Smooth muscle cell of the brain vasculature (primary cell): ENCODE measurements around the gene ZNF771.

ENCODE experiments used
- DNase-seq: peaks from one replicate; pipeline ENCODE4 v3.0.0-alpha.2; 2012; ENCODE audit warnings: low read depth, low spot score

The ZNF771 gene

DNA sequence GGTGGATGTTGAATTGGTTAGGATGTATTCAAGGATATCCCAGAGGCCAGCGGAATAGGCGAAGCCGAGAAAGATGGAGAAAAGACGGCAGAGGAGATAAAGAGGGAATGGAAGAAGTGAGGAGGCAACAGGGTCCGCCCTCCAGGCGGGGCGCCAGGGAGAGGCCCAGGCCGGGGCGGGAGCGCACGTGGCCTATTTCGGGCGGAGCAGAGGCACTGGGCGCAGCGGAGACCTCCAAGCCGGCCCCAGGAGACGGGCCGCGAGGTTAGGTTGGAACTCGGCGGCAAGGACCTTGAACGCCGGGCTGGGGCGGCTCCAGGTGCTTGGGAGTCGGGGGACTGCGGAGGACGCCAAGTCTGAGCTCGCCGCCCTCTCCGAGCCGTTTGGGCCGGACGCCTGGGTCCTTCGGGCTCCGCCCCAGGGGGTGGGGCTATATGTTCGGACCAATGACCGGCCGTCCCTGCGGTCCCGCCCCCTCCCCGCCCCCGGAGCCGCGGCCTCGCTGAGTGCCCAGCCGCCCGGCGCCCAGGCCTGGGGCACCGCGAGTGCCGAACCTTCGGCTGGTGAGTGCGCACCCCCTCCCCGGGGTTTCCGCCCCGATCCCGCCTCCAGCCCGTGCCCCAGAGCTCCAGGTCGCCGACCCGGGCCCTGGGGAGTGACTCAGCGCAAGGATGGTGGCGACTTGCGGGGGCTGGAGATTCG lies at the start of gene ZNF771:
TSS of gene ZNF771 (plus strand) at position 505 of the 702 bp plus-strand sequence. CDS start 448 bp downstream, outside the sequence.
- peak; percentile 63 for DNase-seq

DNA sequence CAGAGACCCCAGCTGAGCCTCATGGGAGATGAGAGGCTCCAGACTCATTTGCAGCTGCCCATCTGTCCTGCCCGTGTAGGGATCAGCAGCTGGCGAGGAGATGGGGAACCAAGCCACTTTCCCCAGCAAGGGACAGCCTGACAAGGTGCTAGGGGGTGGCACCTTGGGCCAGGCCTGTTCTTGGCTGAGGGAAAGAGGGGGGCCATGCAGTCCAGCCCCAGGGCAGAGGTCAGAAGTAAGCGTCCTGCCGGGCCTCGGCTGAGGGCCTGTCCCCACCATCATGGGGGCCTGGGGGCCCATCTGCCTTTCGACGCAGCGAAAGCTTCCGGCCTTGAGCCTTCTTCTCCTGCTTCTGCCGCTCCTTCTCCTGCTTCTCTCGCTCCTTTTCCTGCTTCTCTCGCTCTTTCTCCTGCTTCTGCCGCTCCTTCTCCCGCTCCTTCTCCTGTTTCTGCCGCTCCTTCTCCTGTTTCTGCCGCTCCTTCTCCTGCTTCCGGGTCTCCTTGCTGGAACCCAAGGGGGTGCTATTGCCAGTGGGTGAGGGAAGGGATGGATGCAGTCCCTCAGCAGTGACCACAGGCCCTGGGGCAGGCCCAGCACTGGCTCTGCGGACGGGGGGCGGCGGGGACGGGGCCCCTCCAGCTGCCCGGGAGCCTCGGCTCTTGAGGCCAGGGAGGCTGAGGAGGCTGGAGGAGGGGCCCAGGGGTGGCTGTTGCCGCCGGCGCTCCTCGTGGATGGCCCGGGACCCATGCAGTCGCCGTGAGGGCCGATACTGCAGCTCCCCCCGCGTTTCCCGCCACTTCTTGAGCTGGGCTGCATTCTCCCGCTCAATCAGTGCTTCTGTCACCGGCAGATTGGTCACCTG lies 49.5 kb upstream of the ZNF771 start:
- DNase-seq = no peak

DNA sequence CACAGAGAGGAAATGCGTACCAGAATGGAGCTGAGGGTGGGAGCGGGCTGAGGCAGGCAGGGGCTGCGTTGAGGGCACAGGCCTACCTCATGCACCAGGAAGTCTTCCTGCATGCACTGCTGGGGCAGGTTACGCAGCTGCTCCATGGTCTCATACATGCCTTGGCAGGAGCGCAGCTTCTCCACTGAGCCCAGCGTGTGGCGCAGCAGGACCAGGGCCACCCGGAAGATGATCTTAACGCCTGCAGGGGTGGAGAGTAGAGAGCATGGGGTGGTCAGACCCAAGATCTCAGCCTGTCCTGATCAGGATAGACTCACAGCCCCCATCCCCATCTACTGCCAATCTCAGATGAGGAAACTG lies 48.8 kb upstream of the ZNF771 start:
- no peak for DNase-seq

DNA sequence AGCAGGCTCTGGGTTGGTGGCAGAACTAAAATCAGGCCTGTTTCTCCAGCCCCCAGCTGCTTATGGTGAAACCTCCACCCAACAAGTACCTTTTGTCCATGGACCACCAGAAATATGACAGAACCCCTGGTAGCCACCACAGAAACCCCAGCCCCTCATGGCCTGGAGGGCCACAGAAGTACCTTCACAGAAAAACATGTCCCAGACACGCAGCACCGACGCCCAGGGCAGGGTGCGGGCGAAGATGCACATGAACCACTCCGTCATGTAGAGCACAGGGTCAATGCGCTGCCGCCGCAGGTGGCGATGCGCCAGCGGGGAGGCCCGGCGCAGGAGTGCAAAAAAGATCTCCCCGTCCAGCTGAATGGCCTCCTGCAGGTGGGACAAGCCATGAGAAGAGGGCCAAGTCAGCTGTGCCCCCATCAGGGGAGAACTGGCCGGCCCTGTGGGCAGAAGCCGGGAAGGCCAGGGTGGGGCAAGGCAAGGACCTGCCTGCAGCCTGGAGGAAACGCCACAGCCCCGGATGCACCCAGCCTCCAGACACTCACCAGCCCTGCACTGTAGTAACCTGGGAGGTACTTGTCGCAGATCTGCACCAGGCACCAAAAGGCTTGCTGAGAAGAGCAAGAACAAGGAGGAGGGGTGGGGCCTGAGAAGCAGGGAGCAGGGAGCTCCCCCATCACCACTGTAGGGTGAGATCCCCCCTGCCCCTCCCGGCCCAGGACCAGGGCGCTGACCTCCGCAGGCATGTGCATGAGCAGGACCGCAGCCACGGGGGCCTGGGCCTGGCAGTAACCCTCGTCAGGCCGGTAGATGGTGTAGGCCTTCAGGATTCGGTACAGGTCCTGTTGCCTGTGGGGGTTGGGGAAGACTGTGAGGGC lies 48.2 kb upstream of the ZNF771 start:
- no peak for DNase-seq

DNA sequence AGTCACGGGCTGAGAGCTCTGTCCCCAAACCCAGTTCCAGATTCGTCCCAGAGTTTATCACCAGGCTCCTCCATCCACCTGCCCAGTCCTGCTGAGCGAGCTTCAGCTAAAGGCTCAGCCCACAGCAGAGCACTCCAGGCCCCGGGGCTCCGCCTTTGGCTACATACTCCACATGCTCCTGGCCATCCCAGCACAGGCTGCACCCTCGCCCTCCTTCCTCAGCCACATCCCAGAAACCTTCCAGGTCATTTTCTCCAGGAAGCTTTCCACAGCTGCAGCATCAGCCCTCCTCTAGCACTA lies 47.6 kb upstream of the ZNF771 start:
- DNase-seq = no peak

DNA sequence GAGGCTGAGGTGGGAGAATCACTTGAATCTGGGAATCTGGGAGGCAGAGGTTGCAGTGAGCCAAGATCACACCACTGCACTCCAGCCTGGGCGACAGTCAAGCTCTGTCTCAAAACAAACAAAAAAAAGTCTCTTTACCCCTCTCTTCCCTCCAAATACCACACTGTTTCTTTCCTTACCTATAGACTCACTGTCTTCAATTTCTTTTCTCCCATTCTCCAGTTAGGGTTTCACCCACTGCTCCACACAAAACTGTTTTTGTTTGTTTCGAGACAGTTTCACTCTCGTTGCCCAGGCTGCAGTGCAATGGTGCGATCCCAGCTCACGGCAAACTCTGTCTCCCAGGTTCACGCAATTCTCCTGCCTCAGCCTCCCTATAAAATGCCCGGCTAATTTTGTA lies 46.2 kb upstream of the ZNF771 start:
- no peak for DNase-seq

DNA sequence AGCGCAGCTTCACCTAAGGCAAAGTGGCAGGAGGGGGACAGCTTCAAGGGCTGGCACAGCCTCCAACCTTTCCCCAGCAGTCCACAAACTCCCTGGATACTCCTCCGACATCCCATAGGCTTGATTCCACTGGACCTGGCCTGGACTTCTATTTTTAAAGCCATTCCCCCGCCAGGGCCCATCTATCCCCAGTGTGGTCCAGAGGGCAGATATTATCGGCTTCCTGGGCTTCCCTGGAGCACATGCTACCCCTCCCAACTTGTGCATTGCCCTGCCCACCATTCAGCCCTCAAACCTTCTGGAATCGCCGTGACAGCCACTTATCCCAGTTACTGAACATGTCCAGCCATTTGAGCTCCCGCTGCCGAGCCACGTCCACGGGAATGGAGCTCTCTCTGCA lies 42.2 kb upstream of the ZNF771 start:
- DNase-seq = no peak

DNA sequence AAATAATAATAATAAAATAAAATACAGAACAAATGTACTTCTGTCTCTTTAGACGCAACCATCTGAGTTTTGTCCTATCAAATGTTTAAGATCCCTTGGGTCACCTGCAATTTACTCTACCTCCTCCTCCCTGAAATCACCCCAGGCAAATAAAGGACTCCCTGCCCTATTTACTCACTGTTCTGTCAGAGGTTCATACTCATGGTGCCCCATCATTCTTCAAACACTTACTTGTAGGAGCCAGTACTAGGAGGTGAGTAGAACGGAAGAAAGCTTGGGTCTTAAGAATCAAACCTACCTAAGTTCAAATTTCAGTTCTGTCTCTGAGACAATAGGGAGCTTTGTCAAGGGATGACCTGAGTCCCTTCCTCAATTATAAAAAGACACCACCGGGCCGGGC lies 40.9 kb upstream of the ZNF771 start:
- DNase-seq = no peak

DNA sequence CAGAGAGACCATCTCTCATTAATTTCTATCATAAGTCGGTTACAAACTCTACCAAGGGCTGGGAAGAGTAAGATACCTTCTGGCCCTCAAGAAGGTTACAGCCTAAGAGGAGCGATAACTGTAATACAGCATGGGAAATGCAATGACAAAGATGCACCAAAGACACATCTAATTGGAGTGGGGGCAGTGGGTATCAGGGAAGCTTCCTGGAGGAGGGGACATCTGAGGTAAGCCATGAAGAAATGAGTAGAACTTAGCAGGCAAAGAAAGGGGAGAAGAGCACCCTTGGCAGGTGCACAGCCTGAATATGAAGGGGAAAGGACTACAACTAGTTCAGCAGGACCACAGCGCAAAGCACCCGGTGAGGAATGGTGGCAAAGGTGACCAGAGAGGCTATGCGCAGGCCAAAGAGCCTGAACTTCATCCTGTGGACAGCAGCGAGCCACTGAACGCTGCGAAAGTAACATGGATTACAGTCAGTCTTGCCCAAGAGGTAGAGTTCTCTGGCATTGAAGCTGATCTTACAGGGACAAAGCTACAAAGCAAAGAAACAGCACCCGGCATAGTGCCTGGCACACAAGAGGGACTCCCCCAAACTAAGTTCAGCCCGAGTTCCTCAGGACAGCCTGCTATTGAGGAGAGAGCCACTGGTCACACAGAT lies 39.9 kb upstream of the ZNF771 start:
- DNase-seq = no peak

DNA sequence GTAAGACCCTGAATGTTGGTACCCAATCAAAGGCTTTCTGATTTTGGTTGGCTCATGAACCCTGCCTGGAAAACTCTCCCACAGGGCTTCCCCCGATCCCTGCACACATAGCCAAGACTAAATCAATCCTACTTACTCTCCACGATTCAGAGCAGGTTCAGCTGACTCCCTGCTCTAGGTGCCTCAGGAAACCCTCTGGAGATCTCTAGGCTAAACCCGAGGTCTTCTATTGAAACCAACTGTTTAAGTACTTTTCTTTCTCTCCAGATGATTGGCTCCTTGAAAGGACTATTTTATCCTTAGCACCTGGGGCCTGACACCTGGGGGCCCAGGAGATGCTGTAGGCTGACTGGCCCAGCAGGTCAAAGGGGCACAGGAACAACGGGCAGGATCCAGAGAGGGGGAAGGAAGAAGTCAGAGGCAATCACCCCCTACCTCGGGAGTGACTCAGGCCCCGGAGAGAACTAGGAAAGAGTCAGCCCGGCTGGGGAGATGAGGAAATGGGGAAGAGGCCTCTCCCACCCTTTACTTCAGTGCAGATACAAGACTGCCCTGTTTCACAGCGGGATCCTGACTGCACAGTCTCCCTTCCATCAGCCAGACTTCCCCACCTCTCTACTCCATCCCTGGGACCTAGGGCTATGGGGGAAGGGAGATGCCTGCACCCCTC lies 39.1 kb upstream of the ZNF771 start:
- DNase-seq = no peak

DNA sequence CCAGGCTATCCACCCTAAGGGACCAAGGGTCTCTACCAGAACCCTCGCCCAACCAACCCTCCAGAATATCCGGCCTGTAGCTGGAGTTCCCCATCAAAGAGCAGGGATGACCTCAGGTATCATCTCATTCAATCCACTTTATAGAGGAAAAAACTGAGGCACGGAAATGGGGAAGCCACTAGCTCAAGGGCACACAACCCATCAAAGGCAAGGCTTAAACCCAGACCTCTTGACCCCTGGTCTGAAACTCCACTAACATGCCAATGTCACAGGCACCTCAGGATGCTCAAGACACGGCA lies 38.7 kb upstream of the ZNF771 start:
- no peak for DNase-seq

DNA sequence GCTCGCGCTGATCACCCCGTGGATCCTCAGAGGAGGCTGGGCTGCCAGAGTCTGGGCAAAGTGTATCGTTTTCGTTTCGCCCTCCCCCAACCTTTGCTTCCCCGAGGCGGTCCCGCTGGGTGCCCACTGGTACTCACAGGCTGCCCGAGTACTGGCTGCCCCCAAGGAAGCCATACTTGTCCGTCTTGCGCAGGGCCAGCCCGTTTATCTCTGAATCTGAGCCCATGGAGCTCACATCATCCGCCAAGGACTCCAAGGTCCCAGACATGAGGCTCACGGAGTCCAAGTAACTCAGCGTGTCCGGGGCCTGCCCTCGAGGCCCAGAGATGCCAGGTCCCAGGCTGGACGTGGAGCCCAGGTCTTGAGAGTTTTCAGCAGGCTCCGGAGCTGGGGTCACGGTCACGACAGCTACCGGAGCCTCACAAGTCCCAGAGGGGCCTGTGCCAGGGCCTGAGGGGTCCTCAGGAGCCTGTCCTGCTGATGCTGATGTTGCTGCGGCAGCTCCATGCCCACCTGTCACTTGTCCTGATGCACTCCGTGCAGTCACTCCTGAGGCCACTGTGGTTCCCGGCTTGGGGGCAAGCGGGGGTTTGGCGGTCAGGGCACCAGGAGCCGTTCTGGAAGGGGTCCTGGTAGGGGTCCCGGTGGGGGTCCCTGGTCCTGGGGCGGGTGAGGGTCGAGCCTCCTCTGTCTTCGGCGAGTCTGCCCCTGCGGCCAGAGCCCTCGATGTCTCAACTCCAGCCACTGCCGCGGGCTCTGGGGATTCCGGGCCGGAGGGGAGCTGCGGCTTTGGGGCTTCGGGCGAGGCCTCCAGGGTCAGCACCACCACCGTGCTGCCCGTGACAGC lies 38.1 kb upstream of the ZNF771 start:
- no peak for DNase-seq

DNA sequence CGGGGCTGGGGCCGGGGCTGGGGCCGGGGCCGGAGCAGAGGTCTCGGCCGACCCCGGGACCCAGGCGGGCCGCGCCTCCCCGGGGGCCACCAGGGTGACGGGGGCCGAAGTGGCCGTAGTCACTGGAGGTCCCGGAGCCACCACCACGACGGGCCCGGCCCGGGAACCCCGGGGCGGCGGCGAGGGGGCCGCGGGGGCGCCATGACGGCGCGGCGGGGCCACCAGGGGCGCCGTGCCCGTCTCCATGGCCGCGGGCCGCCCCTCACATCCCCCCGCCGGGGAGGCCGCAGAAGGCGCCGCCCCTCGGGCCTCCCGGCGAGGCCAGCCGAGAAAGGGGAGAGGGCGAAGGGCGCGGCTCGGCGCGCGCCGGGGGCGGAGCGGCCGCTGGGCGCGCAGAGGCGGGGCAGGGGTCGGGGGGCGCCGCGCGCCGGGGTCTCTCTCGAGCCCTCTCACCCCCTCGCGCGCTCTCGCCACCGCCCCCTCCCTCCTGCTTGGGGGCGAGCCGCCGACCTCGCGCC lies 37.4 kb upstream of the ZNF771 start:
- no peak for DNase-seq

DNA sequence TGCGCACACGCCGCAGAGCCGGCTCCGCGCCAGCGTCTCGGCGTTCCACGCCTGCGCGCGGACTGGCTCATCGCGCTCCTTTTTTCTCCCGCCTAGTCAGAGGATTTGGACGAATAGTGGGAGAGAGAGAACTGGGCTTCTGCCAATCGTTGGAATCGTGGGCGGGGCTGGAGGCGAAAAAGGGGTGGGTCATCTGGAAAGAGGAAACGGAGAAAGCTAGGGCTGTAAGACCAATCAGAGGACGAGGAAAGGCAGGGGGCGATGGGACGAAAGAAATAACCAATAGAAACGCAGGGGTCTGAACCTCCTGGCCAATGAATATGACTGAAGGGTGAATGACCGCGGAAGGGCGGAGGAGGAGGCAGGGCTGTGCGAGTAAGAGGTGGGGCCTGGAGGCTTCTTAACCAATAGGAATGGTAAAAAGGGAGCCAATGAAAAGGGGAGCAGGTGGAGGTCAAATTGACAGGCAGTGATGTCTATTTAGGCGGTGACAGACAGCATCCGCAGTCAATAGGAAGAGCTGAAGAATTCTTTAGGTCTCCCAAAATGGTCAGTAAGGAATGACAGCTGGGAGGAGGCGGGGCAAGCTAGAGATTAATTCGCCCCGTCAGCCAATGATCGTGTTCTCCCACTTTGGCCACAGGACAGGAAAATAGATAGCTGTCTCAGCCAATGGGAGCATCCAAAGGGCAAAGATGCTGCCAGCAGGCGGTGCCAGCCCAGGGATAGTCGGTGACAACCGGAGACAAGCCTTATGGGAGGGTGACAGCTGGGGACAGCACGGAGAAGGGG lies 36.8 kb upstream of the ZNF771 start, which contains the start of gene TBC1D10B:
TSS of gene TBC1D10B (minus strand) at position 39 of the 792 bp plus-strand sequence. CDS start 311 bp downstream, outside the sequence.
- DNase-seq = peak; percentile 99

DNA sequence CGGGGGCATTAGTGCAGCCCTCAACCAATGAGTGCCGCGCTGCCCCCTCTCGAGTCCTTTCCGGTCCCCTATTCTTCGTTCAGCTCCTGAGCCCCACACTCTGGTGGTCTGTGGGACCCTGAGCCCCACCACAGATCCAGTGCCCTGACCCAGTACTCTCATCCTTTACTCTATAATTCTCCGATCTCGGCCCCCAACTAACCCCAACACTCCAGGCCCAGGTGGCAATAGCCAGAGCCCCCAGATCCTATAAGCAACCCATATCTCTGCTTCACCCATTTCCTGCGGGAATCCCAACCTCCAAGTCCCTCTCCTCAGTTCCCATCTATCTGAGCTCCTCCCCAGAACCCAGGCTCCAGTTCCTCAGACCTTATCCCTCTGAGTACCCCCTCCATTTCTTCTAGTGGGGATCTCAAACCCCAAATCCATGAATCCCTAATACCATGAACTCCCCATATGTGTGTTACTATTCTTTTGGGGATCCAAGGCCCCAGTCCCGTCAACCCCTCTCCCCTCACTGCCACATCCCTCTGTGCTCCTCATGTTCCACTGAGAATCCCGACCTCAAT lies 36.1 kb upstream of the ZNF771 start:
- no peak for DNase-seq

DNA sequence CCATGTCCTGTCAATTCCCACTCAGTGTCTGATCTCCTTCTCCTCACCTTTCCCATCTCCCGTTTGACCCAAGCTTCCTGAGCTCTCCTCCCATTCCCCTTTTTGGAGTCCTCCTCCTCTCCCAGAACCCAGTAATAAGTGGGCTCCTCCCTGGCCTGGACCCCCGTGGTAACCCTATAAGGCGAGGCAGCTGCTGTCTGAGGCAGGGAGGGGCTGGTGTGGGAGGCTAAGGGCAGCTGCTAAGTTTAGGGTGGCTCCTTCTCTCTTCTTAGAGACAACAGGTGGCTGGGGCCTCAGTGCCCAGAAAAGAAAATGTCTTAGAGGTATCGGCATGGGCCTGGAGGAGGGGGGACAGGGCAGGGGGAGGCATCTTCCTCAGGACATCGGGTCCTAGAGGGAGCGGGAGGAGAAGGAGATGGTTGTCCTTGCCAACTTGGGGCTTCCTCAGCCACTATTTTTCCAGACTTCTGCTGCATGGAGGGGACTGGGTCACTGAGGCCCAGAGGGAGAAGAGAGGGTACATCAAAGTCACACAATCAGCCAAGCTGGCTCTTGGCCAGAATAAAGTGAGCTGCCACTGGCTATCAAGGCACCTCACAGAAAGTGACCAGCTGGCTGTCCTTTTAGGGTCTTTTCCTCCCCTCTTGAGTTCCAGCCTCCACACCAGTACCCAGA lies 35.2 kb upstream of the ZNF771 start:
- no peak for DNase-seq

DNA sequence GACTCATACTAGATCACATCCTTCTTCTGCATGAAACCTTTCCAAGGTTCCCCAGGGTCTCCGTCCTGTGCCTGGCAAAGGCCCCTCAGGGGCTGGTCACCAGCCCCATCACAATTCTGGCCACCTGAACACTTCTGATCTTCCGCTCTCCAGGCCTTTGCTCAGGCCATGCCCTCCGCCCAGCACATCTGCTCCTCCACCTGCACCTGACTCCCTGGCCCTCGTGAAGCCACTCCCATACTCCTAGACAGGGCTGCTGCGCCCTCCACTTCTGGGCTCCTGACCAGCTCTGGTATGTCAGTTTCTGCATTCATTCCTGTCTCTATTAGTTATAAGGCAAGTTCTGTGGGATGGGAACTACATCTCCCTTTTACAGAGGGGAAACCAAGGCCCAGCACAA lies 34.7 kb upstream of the ZNF771 start:
- no peak for DNase-seq

DNA sequence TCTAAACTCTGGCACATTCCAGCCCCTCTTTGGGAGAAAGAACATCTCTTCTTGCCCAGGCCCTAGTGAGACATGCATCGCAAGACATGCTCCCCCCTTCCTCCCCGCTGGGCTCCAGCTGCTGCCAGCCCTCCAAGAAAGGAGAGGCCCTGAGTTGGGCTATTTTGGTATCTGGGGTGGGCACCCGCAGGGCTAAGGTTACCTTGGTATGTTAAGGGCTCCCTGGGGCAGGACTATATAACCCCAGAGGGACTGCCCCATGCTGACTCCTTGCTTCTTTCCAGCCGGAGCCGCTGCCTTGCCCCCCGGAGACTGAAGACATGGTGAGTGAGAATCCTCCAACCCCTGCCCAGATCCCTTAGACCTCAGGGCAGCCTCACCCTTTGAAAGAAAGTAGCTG lies 32.9 kb upstream of the ZNF771 start, which contains the start of gene MYL11:
TSS of gene MYL11 (plus strand) at position 265 of the 400 bp plus-strand sequence. CDS start at position 321, 56 bp downstream.
- no peak for DNase-seq
